ENCODE results near the gene MAST4.

Gene MAST4

GRCh38 chr5:66561256-66561990, 34.8 kb upstream of the MAST4 start:
- no peak overlapping the region for H3K27ac ChIP-seq (ENCODE audit: low read depth, low read length)

DNA sequence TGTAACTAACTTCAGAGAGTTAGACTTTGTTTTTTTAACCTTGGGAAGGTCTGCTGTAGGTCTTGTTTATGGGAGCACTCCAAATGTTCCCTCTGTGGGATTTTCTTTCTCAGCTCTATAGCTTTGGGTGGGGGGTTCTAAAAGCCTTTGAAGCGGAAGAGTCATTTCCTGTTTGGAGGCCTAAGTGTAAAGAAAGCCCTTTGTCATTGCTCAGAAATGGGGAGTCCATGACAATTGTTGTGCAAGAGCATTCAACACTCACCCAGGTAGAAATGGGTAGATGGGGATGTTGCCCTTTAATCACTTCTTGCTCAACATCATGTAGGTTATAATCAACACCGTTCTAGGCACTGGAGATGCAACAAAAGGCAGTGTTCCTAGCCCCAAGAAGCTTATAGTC, 30.3 kb upstream of the MAST4 start:
- H3K9ac ChIP-seq (ENCODE audit: low read length in 5 of 5) = no peak overlapping the region
- H3K4me3 ChIP-seq (ENCODE audit: low read depth in 1 of 5, low read length in 5 of 5) = no peak overlapping the region
- H3K27me3 ChIP-seq (ENCODE audit: control insufficient read depth in 5 of 5, insufficient read depth in 4 of 5, low read length in 5 of 5) = no peaks in the 10 kb centered on the region
- no peak overlapping the region for H3K27ac ChIP-seq (ENCODE audit: low read depth, low read length)
- no peaks in the 10 kb centered on the region for H3K4me1 ChIP-seq (ENCODE audit: control insufficient read depth in 5 of 5, insufficient read depth in 5 of 5, low read length in 5 of 5)
- H3K36me3 ChIP-seq (ENCODE audit: control insufficient read depth in 5 of 5, insufficient read depth in 5 of 5, low read length in 5 of 5) = no peaks in the 10 kb centered on the region
- H3K9me3 ChIP-seq (ENCODE audit: control insufficient read depth in 5 of 5, low read length in 5 of 5) = no peaks in the 10 kb centered on the region

More at GRCh38 chr5:66561256-66561990, 34.8 kb upstream of the MAST4 start:
- H3K9ac ChIP-seq (ENCODE audit: low read length in 5 of 5) = no peak overlapping the region
- no peaks in the 10 kb centered on the region for H3K36me3 ChIP-seq (ENCODE audit: control insufficient read depth in 5 of 5, insufficient read depth in 5 of 5, low read length in 5 of 5)
- no peaks in the 10 kb centered on the region for H3K9me3 ChIP-seq (ENCODE audit: control insufficient read depth in 5 of 5, low read length in 5 of 5)
- no peaks in the 10 kb centered on the region for H3K4me1 ChIP-seq (ENCODE audit: control insufficient read depth in 5 of 5, insufficient read depth in 5 of 5, low read length in 5 of 5)
- no peaks in the 10 kb centered on the region for H3K27me3 ChIP-seq (ENCODE audit: control insufficient read depth in 5 of 5, insufficient read depth in 4 of 5, low read length in 5 of 5)
- no peak overlapping the region for H3K4me3 ChIP-seq (ENCODE audit: low read depth in 1 of 5, low read length in 5 of 5)

- Histone ChIP-seq H3K4me3 (ENCODE audit: low read depth in 1 of 5, low read length in 5 of 5) (no peak overlapping the region), H3K27me3 (ENCODE audit: control insufficient read depth in 5 of 5, insufficient read depth in 4 of 5, low read length in 5 of 5) (no peaks in the 10 kb centered on the region), H3K9ac (ENCODE audit: low read length in 5 of 5) (no peak overlapping the region), H3K9me3 (ENCODE audit: control insufficient read depth in 5 of 5, low read length in 5 of 5) (no peaks in the 10 kb centered on the region), H3K36me3 (ENCODE audit: control insufficient read depth in 5 of 5, insufficient read depth in 5 of 5, low read length in 5 of 5) (no peaks in the 10 kb centered on the region), H3K4me1 (ENCODE audit: control insufficient read depth in 5 of 5, insufficient read depth in 5 of 5, low read length in 5 of 5) (no peaks in the 10 kb centered on the region), H3K27ac (ENCODE audit: low read depth, low read length) (no peak overlapping the region)
These were observed 28.7 kb upstream of the MAST4 start for GRCh38 chr5:66567474-66567873.

DNA sequence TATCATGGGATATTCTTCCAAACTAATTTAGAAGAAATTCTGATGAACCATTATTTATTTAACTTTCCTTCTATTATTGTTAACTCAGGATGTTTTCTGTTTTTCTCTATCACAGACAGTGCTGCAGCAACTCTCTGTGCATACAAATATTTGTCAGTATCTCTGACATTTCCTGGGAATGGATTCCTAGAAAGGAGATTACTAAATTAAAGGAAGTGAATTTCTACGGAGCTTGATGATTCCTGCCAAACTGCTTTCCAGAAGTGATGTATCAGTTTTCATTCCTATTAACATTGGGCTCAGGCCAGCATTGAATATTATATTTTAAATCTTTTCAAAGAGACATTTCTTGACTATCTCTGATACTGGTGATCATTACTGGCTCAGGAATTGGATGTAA, 26.0 kb upstream of the MAST4 start:
- Histone ChIP-seq H3K9ac (ENCODE audit: low read length in 5 of 5) (no peak overlapping the region), H3K27ac (ENCODE audit: low read depth, low read length) (no peak overlapping the region), H3K27me3 (ENCODE audit: control insufficient read depth in 5 of 5, insufficient read depth in 4 of 5, low read length in 5 of 5) (no peaks in the 10 kb centered on the region), H3K4me1 (ENCODE audit: control insufficient read depth in 5 of 5, insufficient read depth in 5 of 5, low read length in 5 of 5) (peaks cover 0 to 15% (median 8%) of the 10 kb centered on the region in 5 donors), H3K9me3 (ENCODE audit: control insufficient read depth in 5 of 5, low read length in 5 of 5) (no peaks in the 10 kb centered on the region), H3K4me3 (ENCODE audit: low read depth in 1 of 5, low read length in 5 of 5) (no peak overlapping the region), H3K36me3 (ENCODE audit: control insufficient read depth in 5 of 5, insufficient read depth in 5 of 5, low read length in 5 of 5) (no peaks in the 10 kb centered on the region)

DNA sequence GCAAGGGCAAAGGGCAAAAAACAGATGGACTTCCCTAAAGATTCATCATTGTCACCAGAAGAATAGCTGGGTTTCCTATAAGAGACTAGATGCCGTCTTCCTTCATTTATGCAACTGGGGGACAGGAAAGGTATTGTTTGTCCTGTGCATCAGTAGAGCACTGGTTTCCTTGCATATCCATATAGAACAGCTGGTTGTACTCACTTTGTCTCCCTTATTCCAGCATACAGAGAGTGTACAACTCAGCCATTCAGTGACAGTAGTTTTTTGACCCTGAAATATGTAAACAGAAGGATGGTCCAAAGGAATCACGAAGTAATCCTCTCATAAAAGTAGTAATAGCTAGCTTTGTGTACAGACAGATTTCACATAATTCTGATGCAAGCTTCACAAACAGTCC, 22.5 kb upstream of the MAST4 start:
- Histone ChIP-seq H3K36me3 (ENCODE audit: control insufficient read depth in 5 of 5, insufficient read depth in 5 of 5, low read length in 5 of 5) (no peaks in the 10 kb centered on the region), H3K4me3 (ENCODE audit: low read depth in 1 of 5, low read length in 5 of 5) (no peak overlapping the region), H3K9ac (ENCODE audit: low read length in 5 of 5) (no peak overlapping the region), H3K9me3 (ENCODE audit: control insufficient read depth in 5 of 5, low read length in 5 of 5) (no peaks in the 10 kb centered on the region), H3K27ac (ENCODE audit: low read depth, low read length) (no peak overlapping the region), H3K27me3 (ENCODE audit: control insufficient read depth in 5 of 5, insufficient read depth in 4 of 5, low read length in 5 of 5) (no peaks in the 10 kb centered on the region), H3K4me1 (ENCODE audit: control insufficient read depth in 5 of 5, insufficient read depth in 5 of 5, low read length in 5 of 5) (peaks cover 0 to 15% (median 8%) of the 10 kb centered on the region in 5 donors)

- Histone ChIP-seq H3K4me1 (ENCODE audit: control insufficient read depth in 5 of 5, insufficient read depth in 5 of 5, low read length in 5 of 5) (no peaks in the 10 kb centered on the region), H3K9ac (ENCODE audit: low read length in 5 of 5) (no peak overlapping the region), H3K4me3 (ENCODE audit: low read depth in 1 of 5, low read length in 5 of 5) (no peak overlapping the region), H3K9me3 (ENCODE audit: control insufficient read depth in 5 of 5, low read length in 5 of 5) (no peaks in the 10 kb centered on the region), H3K27me3 (ENCODE audit: control insufficient read depth in 5 of 5, insufficient read depth in 4 of 5, low read length in 5 of 5) (no peaks in the 10 kb centered on the region), H3K27ac (ENCODE audit: low read depth, low read length) (no peak overlapping the region), H3K36me3 (ENCODE audit: control insufficient read depth in 5 of 5, insufficient read depth in 5 of 5, low read length in 5 of 5) (no peaks in the 10 kb centered on the region)
These were observed 13.6 kb upstream of the MAST4 start for GRCh38 chr5:66582499-66583165.

GRCh38 chr5:66585291-66585690, 10.9 kb upstream of the MAST4 start:
- H3K36me3 ChIP-seq (ENCODE audit: control insufficient read depth in 5 of 5, insufficient read depth in 5 of 5, low read length in 5 of 5) = no peaks in the 10 kb centered on the region
- no peaks in the 10 kb centered on the region for H3K27me3 ChIP-seq (ENCODE audit: control insufficient read depth in 5 of 5, insufficient read depth in 4 of 5, low read length in 5 of 5)
- no peak overlapping the region for H3K4me3 ChIP-seq (ENCODE audit: low read depth in 1 of 5, low read length in 5 of 5)
- H3K9ac ChIP-seq (ENCODE audit: low read length in 5 of 5) = no peak overlapping the region
- H3K4me1 ChIP-seq (ENCODE audit: control insufficient read depth in 5 of 5, insufficient read depth in 5 of 5, low read length in 5 of 5) = no peaks in the 10 kb centered on the region
- no peaks in the 10 kb centered on the region for H3K9me3 ChIP-seq (ENCODE audit: control insufficient read depth in 5 of 5, low read length in 5 of 5)
- H3K27ac ChIP-seq (ENCODE audit: low read depth, low read length) = no peak overlapping the region

- H3K4me1 ChIP-seq (ENCODE audit: control insufficient read depth in 5 of 5, insufficient read depth in 5 of 5, low read length in 5 of 5) = no peaks in the 10 kb centered on the region
- H3K9me3 ChIP-seq (ENCODE audit: control insufficient read depth in 5 of 5, low read length in 5 of 5) = no peaks in the 10 kb centered on the region
- peaks cover 0 to 4% (median 0%) of the 10 kb centered on the region in 5 donors for H3K27me3 ChIP-seq (ENCODE audit: control insufficient read depth in 5 of 5, insufficient read depth in 4 of 5, low read length in 5 of 5)
- H3K9ac ChIP-seq (ENCODE audit: low read length in 5 of 5) = no peak overlapping the region
- H3K4me3 ChIP-seq (ENCODE audit: low read depth in 1 of 5, low read length in 5 of 5) = no peak overlapping the region
- H3K27ac ChIP-seq (ENCODE audit: low read depth, low read length) = no peak overlapping the region
- no peaks in the 10 kb centered on the region for H3K36me3 ChIP-seq (ENCODE audit: control insufficient read depth in 5 of 5, insufficient read depth in 5 of 5, low read length in 5 of 5)
These were observed 8.4 kb upstream of the MAST4 start for GRCh38 chr5:66587771-66588170.

GRCh38 chr5:66596636-66597182, 516 bp downstream of the MAST4 start:
- H3K9ac ChIP-seq (ENCODE audit: low read length in 5 of 5) = peak overlapping the region; percentile 8 to 76 (median 64)
- H3K9me3 ChIP-seq (ENCODE audit: control insufficient read depth in 5 of 5, low read length in 5 of 5) = no peaks in the 10 kb centered on the region
- H3K4me1 ChIP-seq (ENCODE audit: control insufficient read depth in 5 of 5, insufficient read depth in 5 of 5, low read length in 5 of 5) = peaks cover 0 to 52% (median 34%) of the 10 kb centered on the region in 5 donors
- H3K27me3 ChIP-seq (ENCODE audit: control insufficient read depth in 5 of 5, insufficient read depth in 4 of 5, low read length in 5 of 5) = peaks cover 0 to 18% (median 8%) of the 10 kb centered on the region in 5 donors
- peak overlapping the region; percentile 70 to 94 (median 80) for H3K4me3 ChIP-seq (ENCODE audit: low read depth in 1 of 5, low read length in 5 of 5)
- H3K36me3 ChIP-seq (ENCODE audit: control insufficient read depth in 5 of 5, insufficient read depth in 5 of 5, low read length in 5 of 5) = no peaks in the 10 kb centered on the region
- peak overlapping the region; percentile 78 for H3K27ac ChIP-seq (ENCODE audit: low read depth, low read length)

- Histone ChIP-seq H3K9ac (ENCODE audit: low read length in 5 of 5) (peak overlapping the region; percentile 53 to 76 (median 64)), H3K4me3 (ENCODE audit: low read depth in 1 of 5, low read length in 5 of 5) (peak overlapping the region; percentile 70 to 94 (median 80)), H3K27me3 (ENCODE audit: control insufficient read depth in 5 of 5, insufficient read depth in 4 of 5, low read length in 5 of 5) (peaks cover 0 to 18% (median 8%) of the 10 kb centered on the region in 5 donors), H3K36me3 (ENCODE audit: control insufficient read depth in 5 of 5, insufficient read depth in 5 of 5, low read length in 5 of 5) (no peaks in the 10 kb centered on the region), H3K4me1 (ENCODE audit: control insufficient read depth in 5 of 5, insufficient read depth in 5 of 5, low read length in 5 of 5) (peaks cover 0 to 55% (median 38%) of the 10 kb centered on the region in 5 donors), H3K9me3 (ENCODE audit: control insufficient read depth in 5 of 5, low read length in 5 of 5) (no peaks in the 10 kb centered on the region), H3K27ac (ENCODE audit: low read depth, low read length) (peak overlapping the region; percentile 78)
These were observed 1.1 kb downstream of the MAST4 start for GRCh38 chr5:66597183-66597757.
